T-helper 2 cell treated with Interferon-gamma antibody and Interleukin-4, amounts not matched to agents 5 μg/mL and 100 μg/mL, for 36 hours (primary cell): ENCODE results near the gene ATP5PD.
"Not testable (repeated sequence)": the region's sequence is repeated elsewhere in the genome, so short reads cannot be mapped to it uniquely, and the experiment has no call there.

Experiments used
- DNase-seq: peaks from one replicate; pipeline ENCODE4 v3.0.0; 2021; ENCODE audit warnings: low spot score
- H3K27ac Mint-ChIP-seq: one replicate; pipeline ENCODE4 v1.8.0; 2021; ENCODE audit warnings: mild to moderate bottlenecking, mixed read lengths
- H3K27me3 Mint-ChIP-seq: one replicate; pipeline ENCODE4 v1.8.0; 2021; ENCODE audit warnings: low read depth, mixed read lengths
- H3K36me3 Mint-ChIP-seq: one replicate; pipeline ENCODE4 v1.8.0; 2021; ENCODE audit warnings: low read depth, mixed read lengths
- H3K4me1 Mint-ChIP-seq: one replicate; pipeline ENCODE4 v1.8.0; 2021; ENCODE audit warnings: low read depth, mixed read lengths
- H3K4me3 Mint-ChIP-seq: one replicate; pipeline ENCODE4 v1.8.0; 2022; ENCODE audit warnings: mild to moderate bottlenecking, moderate library complexity, mixed read lengths
- H3K9me3 Mint-ChIP-seq: one replicate; pipeline ENCODE4 v1.8.0; 2021; ENCODE audit warnings: mixed read lengths

The ATP5PD gene

DNA sequence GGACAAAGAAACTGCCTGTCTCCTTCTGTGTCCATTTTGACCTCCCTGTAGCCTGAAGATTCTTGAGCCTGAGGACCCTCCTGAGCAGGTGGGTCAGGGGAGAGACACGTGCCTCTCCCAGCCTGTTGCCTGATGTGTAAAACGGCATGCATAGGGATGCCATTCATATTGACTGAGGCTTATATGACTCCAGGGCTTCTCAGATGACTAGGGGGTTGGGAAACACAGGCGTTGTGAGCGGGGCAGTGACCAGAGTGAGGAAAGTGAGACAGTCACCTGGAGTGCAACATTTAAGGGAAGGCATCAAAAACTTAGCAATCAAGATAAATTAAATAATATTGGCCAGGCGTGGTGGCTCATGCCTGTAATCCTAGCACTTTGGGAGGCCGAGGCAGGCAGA is 35.9 kb upstream of the ATP5PD start:
- Mint-ChIP-seq H3K4me3 (no peak overlapping the region), H3K9me3 (no peaks in the 10 kb centered on the region), H3K36me3 (no peaks in the 10 kb centered on the region), H3K27me3 (no peaks in the 10 kb centered on the region), H3K4me1 (peaks cover 21% of the 10 kb centered on the region), H3K27ac (no peak overlapping the region)
- DNase-seq: no peak

DNA sequence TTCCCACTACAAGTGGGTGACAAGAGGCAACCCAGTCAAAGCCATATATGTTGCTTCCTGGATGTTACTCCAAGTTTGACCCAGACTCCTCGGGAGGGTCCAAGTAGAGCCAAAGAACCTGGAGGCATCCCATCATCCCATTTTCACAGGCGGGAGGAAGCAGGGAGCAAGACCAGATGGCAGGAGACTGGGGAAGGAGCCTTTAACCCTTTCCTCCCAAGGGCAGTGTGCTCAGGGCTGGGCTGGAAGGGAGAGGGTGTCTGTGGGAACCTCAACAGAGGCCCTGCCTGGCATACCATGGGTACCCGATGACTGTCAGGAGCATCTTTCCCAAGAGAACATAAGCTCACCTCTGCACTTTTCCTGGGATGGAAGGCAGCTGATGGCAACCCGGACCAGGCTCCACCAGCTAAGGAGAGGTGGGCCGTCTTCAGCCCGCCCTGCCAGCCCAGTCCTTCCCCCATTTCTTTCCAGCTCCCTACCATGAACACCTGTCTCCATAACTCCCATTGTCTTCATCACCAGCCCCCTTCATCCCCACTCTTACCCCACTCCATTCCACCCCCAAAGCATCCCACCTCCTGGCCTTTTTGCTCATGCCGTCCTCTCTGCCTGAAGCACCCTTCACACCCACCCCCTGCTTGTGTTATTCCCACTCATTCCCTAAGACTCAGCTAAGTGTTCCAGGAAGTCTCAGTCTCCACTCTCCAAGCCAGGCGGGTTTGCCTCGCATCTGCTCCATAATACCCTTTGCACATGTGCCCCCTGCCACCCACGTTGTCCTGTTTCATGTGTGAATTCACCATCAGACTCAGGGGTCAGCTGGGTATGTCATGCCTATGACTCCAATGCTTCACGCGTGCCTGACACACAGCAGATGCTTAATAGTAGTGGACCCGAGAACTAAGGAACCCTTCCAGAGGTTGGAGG is 35.1 kb upstream of the ATP5PD start:
- H3K27ac Mint-ChIP-seq: no peak overlapping the region

DNA sequence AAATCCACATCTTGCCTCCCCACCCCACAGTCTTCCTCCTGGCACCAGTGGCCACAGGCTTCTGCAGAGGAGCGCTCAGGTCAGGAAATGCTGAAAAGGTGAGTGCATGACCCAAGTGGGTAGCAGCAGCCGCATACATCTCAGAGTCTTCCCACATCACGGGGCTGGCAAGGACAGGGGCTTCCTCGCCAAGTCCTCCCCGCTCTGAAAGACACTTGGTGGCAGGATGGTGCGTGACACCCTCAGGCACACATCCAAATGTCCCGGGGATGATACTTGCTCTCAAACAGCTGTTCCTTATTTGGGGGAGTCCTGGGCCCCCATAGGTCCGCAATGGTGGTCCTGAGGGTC is 32.2 kb upstream of the ATP5PD start:
- DNase-seq: no peak

More for the DNA sequence above, 35.1 kb upstream of the ATP5PD start:
- Mint-ChIP-seq H3K36me3 (no peaks in the 10 kb centered on the region), H3K9me3 (no peaks in the 10 kb centered on the region), H3K4me3 (no peak overlapping the region), H3K27me3 (no peaks in the 10 kb centered on the region), H3K4me1 (peaks cover 18% of the 10 kb centered on the region)
- DNase-seq: no peak

DNA sequence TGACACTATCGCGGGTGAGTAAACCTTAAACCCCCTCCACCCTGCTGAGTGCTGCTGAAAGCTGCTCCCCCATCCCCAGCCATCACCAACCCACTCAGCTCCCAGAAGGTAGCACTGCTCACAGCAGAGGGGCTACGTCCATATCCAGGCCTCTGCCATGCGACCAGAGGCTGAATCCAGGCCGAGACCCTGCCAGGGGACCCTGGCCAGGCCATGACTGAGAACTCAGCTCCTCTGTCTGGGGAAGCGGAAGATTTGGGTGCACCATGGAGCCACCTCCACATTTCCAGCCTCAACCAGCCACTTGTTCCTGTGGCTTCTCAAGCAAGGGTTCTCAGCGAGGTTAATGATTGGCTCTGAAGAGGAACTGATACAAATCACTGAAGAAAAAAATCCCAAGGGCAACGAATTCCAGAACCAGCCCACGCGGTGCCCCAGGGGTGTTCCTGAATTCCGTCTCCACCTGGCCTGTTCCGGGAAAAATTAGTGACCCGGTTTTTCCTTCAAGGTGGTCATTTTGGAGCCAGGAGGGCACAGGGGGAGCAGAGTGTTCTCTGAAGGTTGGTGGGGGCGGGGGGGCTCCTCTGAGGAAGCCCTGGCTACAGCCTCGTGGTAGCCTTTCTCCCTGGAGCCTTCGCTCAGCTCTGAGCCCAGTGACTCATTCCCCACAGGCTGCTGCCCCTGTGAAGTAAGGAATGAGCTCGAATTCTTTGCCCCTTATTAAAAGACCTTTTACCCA is 31.7 kb upstream of the ATP5PD start:
- no peak overlapping the region for H3K27ac Mint-ChIP-seq
- H3K9me3 Mint-ChIP-seq: no peaks in the 10 kb centered on the region
- H3K4me3 Mint-ChIP-seq: peak overlapping the region; percentile 7
- H3K4me1 Mint-ChIP-seq: peaks cover 6% of the 10 kb centered on the region
- H3K27me3 Mint-ChIP-seq: no peaks in the 10 kb centered on the region
- no peak for DNase-seq
- H3K36me3 Mint-ChIP-seq: no peaks in the 10 kb centered on the region

More for the DNA sequence above, 32.2 kb upstream of the ATP5PD start:
- Mint-ChIP-seq H3K4me1 (peaks cover 7% of the 10 kb centered on the region), H3K27me3 (no peaks in the 10 kb centered on the region), H3K9me3 (no peaks in the 10 kb centered on the region), H3K36me3 (no peaks in the 10 kb centered on the region), H3K4me3 (no peak overlapping the region), H3K27ac (no peak overlapping the region)

DNA sequence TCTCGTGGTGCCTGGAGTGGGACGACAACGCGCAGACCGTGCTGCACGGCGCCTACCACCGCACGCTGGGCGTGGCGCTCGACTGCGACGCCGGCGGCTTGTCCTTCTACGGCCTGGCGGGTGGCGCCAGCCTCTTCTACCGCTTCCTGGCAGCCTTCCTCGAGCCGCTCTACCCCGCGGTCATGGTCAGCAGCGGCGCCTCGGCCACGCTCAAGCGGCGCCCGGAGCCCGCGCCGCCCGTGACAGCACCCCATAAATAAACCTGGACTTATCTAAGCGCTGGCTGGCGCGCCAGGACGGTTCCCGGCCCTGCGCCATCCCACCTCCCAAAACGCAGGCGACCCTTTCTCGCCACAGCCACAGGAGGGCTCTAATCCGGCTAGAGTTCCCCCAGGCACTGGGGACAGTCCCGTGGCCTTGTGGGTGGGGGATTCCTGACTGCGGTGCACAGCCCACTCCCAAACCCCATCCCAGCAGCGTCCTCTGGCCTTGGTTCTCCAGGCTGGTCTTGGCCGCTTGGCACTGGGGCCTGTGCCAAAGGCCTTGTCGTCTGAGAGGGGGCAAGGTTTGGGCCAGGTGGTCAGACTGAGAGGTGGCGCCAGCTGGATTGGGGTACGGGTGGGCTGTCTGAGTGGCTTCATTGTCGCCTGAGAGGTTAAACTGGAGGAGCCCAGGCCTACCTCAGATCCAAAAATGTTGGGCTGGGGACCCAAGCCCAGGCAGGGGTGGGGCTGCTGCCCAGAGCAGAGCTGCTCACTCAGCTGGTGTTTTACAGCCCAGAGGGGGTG is 30.9 kb upstream of the ATP5PD start:
- Mint-ChIP-seq H3K4me3 (peak overlapping the region; percentile 58), H3K9me3 (no peaks in the 10 kb centered on the region), H3K4me1 (peaks cover 6% of the 10 kb centered on the region), H3K27ac (peak overlapping the region; percentile 36), H3K36me3 (no peaks in the 10 kb centered on the region), H3K27me3 (no peaks in the 10 kb centered on the region)
- DNase-seq: peak; percentile 51

DNA sequence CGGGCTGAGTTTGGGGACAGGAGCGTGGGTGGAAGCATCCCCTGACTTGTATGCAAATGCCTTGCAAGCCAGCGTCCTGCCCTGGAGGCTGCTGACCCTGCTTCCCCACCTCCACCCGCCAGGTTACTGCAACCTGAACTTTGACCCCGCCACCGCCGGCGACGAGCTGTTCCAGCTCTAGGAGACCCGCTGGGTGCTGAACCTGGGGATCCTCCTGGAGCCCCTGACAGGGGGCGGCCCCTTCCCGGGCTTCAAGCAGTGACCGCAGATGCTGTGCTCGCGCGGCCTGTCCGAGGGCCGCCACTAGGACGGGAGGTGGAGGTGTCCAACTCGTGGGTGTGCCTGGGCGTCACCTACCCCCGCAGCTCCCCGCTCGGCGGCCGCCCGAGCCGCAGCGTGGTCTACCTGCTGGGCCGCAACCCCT is 30.3 kb upstream of the ATP5PD start:
- no peak for DNase-seq
- Mint-ChIP-seq H3K36me3 (no peaks in the 10 kb centered on the region), H3K4me1 (peaks cover 6% of the 10 kb centered on the region), H3K27ac (no peak overlapping the region), H3K4me3 (peak overlapping the region; percentile 58), H3K27me3 (no peaks in the 10 kb centered on the region), H3K9me3 (no peaks in the 10 kb centered on the region)

DNA sequence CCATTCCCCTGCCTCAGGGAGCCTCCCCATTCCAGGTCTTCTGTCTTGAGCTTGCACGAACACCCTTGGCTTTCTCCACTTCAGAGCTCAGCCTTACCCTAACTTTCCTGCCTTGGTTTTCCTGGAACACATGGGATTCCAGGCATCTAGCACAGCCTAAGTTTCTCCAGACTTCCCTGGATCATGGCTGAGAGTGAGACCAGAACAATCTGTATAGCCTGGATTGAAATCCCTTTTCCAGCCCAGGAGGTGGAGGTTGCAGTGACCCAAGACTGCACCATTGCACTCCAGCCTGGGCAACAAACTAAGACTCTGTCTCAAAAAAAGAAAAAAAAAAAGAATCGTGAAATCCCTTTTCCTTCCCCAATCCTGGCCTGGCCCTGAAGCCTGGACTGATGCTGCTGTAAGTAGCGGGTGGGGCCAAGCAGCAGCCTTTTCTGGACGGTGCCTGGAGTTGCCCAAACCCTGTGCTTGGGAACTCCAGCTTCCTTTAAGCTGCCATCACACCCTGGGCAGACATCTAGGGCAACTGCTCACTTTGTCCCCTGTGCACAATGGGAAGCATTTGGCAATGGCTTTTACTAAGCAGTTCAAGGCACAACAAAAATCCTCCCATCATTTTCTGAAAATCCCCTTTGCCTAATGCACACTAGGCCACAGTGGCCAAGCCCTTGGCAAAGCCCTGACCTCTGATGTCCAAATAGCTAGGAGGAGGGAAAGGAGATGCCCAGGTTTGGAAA is 29.0 kb upstream of the ATP5PD start:
- Mint-ChIP-seq H3K36me3 (no peaks in the 10 kb centered on the region), H3K9me3 (no peaks in the 10 kb centered on the region), H3K4me1 (peaks cover 6% of the 10 kb centered on the region), H3K4me3 (no peak overlapping the region), H3K27me3 (no peaks in the 10 kb centered on the region), H3K27ac (no peak overlapping the region)
- no peak for DNase-seq

DNA sequence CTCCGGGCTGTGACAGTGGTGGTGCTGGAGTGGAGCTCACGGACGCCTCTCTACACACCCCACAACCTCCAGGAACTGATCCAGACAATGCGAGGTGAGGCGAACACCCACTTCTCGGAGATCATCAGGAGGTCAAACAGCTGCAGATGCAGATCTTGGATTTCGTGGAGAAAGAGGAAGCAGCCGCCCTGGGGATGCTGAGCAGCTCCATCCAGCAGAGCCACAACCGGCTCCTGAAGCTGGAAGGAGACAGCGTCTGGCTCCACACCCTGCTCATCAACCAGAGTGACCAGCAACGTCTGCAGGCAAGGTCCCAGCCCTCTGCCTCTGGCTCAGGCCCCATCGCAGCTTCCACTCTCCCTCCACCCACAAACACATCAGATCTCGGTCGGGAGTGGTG is 27.8 kb upstream of the ATP5PD start:
- peaks cover 8% of the 10 kb centered on the region for H3K4me1 Mint-ChIP-seq
- H3K36me3 Mint-ChIP-seq: no peaks in the 10 kb centered on the region
- H3K27ac Mint-ChIP-seq: no peak overlapping the region
- H3K9me3 Mint-ChIP-seq: no peaks in the 10 kb centered on the region
- DNase-seq: no peak
- H3K27me3 Mint-ChIP-seq: no peaks in the 10 kb centered on the region
- H3K4me3 Mint-ChIP-seq: no peak overlapping the region

DNA sequence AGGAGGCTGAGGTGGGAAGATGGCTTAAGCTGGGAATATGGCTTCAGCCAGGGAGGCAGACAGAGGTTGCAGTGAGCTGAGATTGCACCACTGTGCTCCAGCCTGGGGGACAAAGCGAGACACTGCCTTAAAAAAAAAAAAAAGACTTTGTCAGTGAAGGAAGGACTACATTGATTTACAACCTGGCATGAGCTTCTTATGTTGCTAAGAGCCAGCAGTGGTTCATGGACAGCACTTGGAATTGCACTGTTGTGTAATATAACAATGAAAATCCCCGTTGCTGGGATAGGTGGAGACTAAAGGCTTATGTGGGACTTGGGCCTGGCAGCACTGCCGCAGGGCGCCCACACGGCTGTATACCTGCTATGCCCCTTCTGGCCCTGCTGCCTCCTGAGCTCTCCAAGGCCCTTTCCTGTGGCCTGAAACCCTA is 26.9 kb upstream of the ATP5PD start:
- DNase-seq: no peak
- Mint-ChIP-seq H3K4me3 (no peak overlapping the region), H3K9me3 (no peaks in the 10 kb centered on the region), H3K27me3 (no peaks in the 10 kb centered on the region), H3K27ac (no peak overlapping the region), H3K4me1 (peaks cover 5% of the 10 kb centered on the region), H3K36me3 (no peaks in the 10 kb centered on the region)

DNA sequence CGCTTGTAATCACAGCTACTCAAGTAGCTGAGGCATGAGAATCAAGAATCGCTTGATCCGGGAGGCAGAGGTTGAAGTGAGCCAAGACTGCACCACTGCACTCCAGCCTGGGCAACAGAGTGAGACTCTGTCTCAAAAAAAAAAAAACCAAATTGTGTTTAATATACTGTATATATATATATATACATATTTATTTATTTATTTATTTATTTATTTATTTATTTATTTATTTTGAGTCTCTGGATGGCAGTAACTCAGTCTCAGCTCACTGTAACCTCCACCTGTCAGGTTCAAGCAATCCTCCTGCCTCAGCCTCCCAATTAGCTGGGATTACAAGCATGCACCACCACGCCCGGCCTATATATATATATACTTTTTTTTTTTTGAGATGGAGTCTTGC is 26.1 kb upstream of the ATP5PD start:
- not testable (repeated sequence) for H3K27me3 Mint-ChIP-seq, H3K9me3 Mint-ChIP-seq, H3K4me1 Mint-ChIP-seq, H3K36me3 Mint-ChIP-seq, H3K4me3 Mint-ChIP-seq, H3K27ac Mint-ChIP-seq, DNase-seq

DNA sequence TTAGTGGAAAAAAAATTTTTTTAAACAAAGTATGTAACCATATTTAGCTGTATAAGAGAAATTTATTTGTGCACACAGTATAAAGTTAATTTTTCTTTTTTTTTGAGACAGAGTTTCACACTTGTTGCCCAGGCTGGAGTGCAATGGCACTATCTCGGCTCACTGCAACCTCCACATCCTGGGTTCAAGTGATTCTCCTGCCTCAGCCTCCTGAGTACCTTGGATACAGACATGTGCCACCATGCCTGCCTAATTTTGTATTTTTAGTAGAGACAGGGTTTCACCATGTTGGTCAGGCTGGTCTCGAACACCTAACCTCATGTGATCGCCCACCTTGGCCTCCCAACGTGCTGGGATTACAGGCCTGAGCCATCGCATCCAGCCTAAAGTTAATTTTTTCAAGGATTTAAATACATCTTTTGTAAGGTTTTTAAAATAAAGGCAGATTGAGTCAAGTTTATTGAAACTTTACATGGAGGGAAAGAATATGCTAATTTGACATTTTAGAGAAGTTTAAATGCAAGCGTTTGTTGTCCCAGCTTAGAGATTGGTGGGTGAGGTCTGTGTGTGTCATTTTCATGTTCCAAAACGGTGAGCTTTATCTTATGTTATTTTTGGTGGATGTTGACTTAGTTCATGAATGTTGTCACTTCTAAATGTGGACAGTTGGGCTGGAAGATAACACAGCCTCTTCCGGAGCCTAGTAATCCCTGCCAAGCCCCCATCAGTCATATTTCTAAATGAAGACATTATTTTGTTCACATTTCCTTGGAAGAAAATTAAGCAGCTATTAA is 24.9 kb upstream of the ATP5PD start:
- DNase-seq, H3K9me3 Mint-ChIP-seq, H3K36me3 Mint-ChIP-seq, H3K27ac Mint-ChIP-seq, H3K4me3 Mint-ChIP-seq, H3K27me3 Mint-ChIP-seq: not testable (repeated sequence)
- H3K4me1 Mint-ChIP-seq: peaks cover 15% of the 10 kb centered on the region

DNA sequence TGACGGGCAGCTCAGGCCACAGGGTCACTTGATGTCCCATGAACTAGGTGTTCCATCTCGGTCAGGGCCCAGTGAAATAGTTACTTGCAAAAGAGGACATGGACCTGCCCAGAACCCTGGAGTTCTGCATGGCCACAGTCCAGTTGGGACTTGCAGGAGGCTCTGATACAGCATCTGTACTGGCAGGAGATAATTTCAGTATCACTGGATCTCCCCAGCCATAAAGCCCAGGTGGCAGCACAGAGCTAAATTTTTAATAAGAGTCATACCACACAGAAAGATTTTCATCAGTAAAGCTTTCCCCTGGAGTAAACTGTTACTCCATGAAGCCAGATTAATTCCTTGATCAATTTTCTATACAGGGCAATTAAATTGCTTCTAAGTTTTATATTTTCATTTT is 23.0 kb upstream of the ATP5PD start:
- Mint-ChIP-seq H3K36me3 (peaks cover 5% of the 10 kb centered on the region), H3K4me3 (no peak overlapping the region), H3K27me3 (no peaks in the 10 kb centered on the region), H3K4me1 (peaks cover 28% of the 10 kb centered on the region), H3K9me3 (no peaks in the 10 kb centered on the region), H3K27ac (peak overlapping the region; percentile 67)
- DNase-seq: no peak

DNA sequence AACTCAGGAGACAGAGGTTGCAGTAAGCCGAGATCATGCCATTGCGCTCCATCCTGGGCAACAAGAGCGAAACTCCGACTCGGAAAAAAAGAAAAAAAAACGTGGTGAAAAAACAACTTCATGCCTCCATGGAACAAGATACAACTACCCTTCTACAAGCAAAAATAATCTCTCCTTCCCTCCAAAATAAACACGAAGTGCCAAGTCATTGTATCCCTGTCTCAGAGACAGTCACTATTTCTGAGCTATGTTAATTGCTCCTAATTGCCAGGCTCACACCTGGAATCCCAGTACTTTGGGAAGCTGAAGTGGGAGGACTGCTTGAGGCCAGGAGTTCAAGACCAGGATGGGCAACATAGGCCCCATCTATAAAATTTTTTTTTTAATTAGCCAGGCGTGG is 22.0 kb upstream of the ATP5PD start:
- Mint-ChIP-seq H3K4me1 (peaks cover 28% of the 10 kb centered on the region), H3K9me3 (no peaks in the 10 kb centered on the region), H3K4me3 (peak overlapping the region; percentile 49), H3K27me3 (no peaks in the 10 kb centered on the region), H3K27ac (peak overlapping the region; percentile 42), H3K36me3 (peaks cover 12% of the 10 kb centered on the region)
- no peak for DNase-seq
